HepG2 (cell line): ENCODE data around the gene TUBB. TPM values are rescaled to one million over a fixed set of nuclear protein-coding genes. Genes with fewer than 3 reads are reported as not detected.

Experiments
- ATAC-seq: fragments of 200-7000 bp; cut with Tn5 transposase; 3 replicates; pipeline ENCODE4 v1.9.1; 2020; ENCODE audit warnings: mild to moderate bottlenecking, moderate library complexity
- BruUV-seq: library from RNA; stranded (reverse); fragments of 400-500 nt; replicated peaks from 2 replicates; lab custom pipeline; 2021; lab: Mats Ljungman, UMichigan
- CTCF ChIA-PET: fragments of 300-600 bp; formaldehyde crosslinking; extraction: SDS; loops from one replicate; lab custom pipeline; 2021; ENCODE audit warnings: low total read pairs, inconsistent platforms, low intra/inter-chr PET ratio; lab: Yijun Ruan, JAX
- POLR2A ChIA-PET: fragments of 350-600 bp; sonication (Branson Sonifier 250); formaldehyde crosslinking; loops from one replicate; lab custom pipeline; 2020; ENCODE audit warnings: antibody characterized with exemption, inconsistent platforms; lab: Yijun Ruan, JAX
- DNase-seq: peaks from one replicate; pipeline ENCODE4 v3.0.0-alpha.2; 2015; ENCODE audit warnings: low spot score
- FAIRE-seq: peaks from 3 replicates; lab custom pipeline; 2011; peaks lifted over from hg19 to GRCh38; lab: Jason Lieb, UNC
- H2AFZ ChIP-seq: one replicate; pipeline ENCODE4 v1.6.1; 2011; ENCODE audit warnings: low read length, inconsistent platforms
- H3K27ac ChIP-seq: fragments of 300-600 bp; 3 replicates; pipeline ENCODE4 v1.8.0; 2011; ENCODE audit warnings: mixed run types, mild to moderate bottlenecking, mixed read lengths, low read length, inconsistent platforms; ENCODE audit not compliant: insufficient read depth; ENCODE audit errors: extremely low read length
- H3K27me3 ChIP-seq, 2 experiments: fragments of 200-600 bp in 1 of 2; 2 replicates in 1 of 2; 3 replicates in 1 of 2; pipeline versions ENCODE4 v1.6.0 to v1.8.0; 2011; ENCODE audit warnings: low read length in 2 of 2, mild to moderate bottlenecking in 2 of 2, moderate library complexity in 2 of 2, inconsistent platforms in 1 of 2; ENCODE audit not compliant: insufficient read depth in 2 of 2, control insufficient read depth in 1 of 2
- H3K36me3 ChIP-seq, 2 experiments: fragments of 200-600 bp in 1 of 2; replicated peaks in 1 of 2; 2 replicates in 1 of 2; 3 replicates in 1 of 2; pipeline versions ENCODE4 v1.5.1 to v1.8.0; 2011; ENCODE audit warnings: low read length in 2 of 2, inconsistent platforms in 1 of 2; ENCODE audit not compliant: insufficient read depth in 2 of 2, control insufficient read depth in 1 of 2
- H3K4me1 ChIP-seq: 2 replicates; pipeline ENCODE4 v1.5.1; 2012; ENCODE audit warnings: low read length, inconsistent platforms; ENCODE audit not compliant: insufficient read depth
- H3K4me2 ChIP-seq: 2 replicates; pipeline ENCODE4 v1.6.0; 2011; ENCODE audit warnings: low read depth, low read length, inconsistent platforms
- H3K4me3 ChIP-seq, 3 experiments: fragments of 200-600 bp in 1 of 3; sonication (generic), shearing (Covaris generic) in 1 of 3; replicated peaks in 1 of 3; 2 replicates each; pipeline ENCODE4 v1.5.1; 2011 to 2016; ENCODE audit warnings: low read length in 3 of 3, inconsistent platforms in 2 of 3, low read depth in 2 of 3, mild to moderate bottlenecking in 2 of 3, control low read depth in 1 of 3, mixed read lengths in 1 of 3; ENCODE audit not compliant: insufficient read depth in 1 of 3
- H3K79me2 ChIP-seq: one replicate; pipeline ENCODE4 v1.6.1; 2011; ENCODE audit warnings: low read length, inconsistent platforms; ENCODE audit not compliant: insufficient read depth
- H3K9ac ChIP-seq: 2 replicates; pipeline ENCODE4 v1.6.0; 2011; ENCODE audit warnings: mild to moderate bottlenecking, low read depth, low read length, inconsistent platforms; ENCODE audit not compliant: insufficient read depth
- H3K9me3 ChIP-seq: 2 replicates; pipeline ENCODE4 v1.5.1; 2012; ENCODE audit warnings: mild to moderate bottlenecking, low read length
- H4K20me1 ChIP-seq: 2 replicates; pipeline ENCODE4 v1.6.0; 2011; ENCODE audit warnings: inconsistent platforms, mild to moderate bottlenecking, low read length, moderate library complexity; ENCODE audit not compliant: insufficient read depth
- ATRX ChIP-seq: sonication (generic); formaldehyde crosslinking; IDR thresholded peaks from 2 replicates; pipeline ENCODE4 v1.4.0; 2020; ENCODE audit warnings: missing genetic modification reagents, borderline replicate concordance
- CHD2 ChIP-seq: IDR thresholded peaks from 2 replicates; pipeline ENCODE4 v1.6.1; 2011; ENCODE audit warnings: low read depth, low read length, improper control_type of control experiment
- ISL2 ChIP-seq: sonication (generic); formaldehyde crosslinking; IDR thresholded peaks from 2 replicates; pipeline ENCODE4 v1.5.0; 2020; ENCODE audit warnings: missing genetic modification reagents
- KDM2A ChIP-seq: sonication (generic); formaldehyde crosslinking; IDR thresholded peaks from 2 replicates; pipeline ENCODE4 v1.4.0; 2020; ENCODE audit warnings: low read depth, missing genetic modification reagents, borderline replicate concordance
- LCORL ChIP-seq, 2 experiments: fragments of 450-650 bp in 1 of 2; sonication (generic) in 1 of 2; formaldehyde crosslinking in 1 of 2; IDR thresholded peaks; 2 replicates each; pipeline versions ENCODE4 v1.5.0 to v1.6.1; 2017 to 2020; ENCODE audit warnings: antibody characterized with exemption in 1 of 2, missing genetic modification reagents in 1 of 2
- PAF1 ChIP-seq: IDR thresholded peaks from 2 replicates; pipeline ENCODE4 v1.6.1; 2016; ENCODE audit warnings: missing genetic modification reagents, missing compliant biosample characterization
- TOPORS ChIP-seq: sonication (generic); formaldehyde crosslinking; IDR thresholded peaks from 2 replicates; pipeline ENCODE4 v1.8.0; 2023; ENCODE audit warnings: mild to moderate bottlenecking, missing genetic modification reagents
- ZBTB8A ChIP-seq: sonication (generic); formaldehyde crosslinking; IDR thresholded peaks from 2 replicates; pipeline ENCODE4 v1.4.0; 2020; ENCODE audit warnings: mild to moderate bottlenecking, low read depth, missing genetic modification reagents, borderline replicate concordance
- ZNF121 ChIP-seq: sonication (generic); formaldehyde crosslinking; IDR thresholded peaks from 2 replicates; pipeline ENCODE4 v1.5.0; 2020; ENCODE audit warnings: mild to moderate bottlenecking, missing genetic modification reagents
- ZNF251 ChIP-seq: sonication (generic); formaldehyde crosslinking; IDR thresholded peaks from 2 replicates; pipeline ENCODE4 v1.9.0; 2021; ENCODE audit warnings: mild to moderate bottlenecking, missing genetic modification reagents
- ZNF329 ChIP-seq: sonication (generic); formaldehyde crosslinking; IDR thresholded peaks from 2 replicates; pipeline ENCODE4 v1.9.0; 2021; ENCODE audit warnings: low read depth, mild to moderate bottlenecking, missing genetic modification reagents
- ZNF337 ChIP-seq: sonication (generic); formaldehyde crosslinking; IDR thresholded peaks from 2 replicates; pipeline ENCODE4 v1.5.1; 2020; ENCODE audit warnings: missing genetic modification reagents, low read depth, mild to moderate bottlenecking, borderline replicate concordance
- ZNF672 ChIP-seq: sonication (generic); formaldehyde crosslinking; IDR thresholded peaks from 2 replicates; pipeline ENCODE4 v1.8.1; 2022; ENCODE audit warnings: missing genetic modification reagents
- ZNF776 ChIP-seq: sonication (generic); formaldehyde crosslinking; IDR thresholded peaks from 2 replicates; pipeline ENCODE4 v1.4.0; 2020; ENCODE audit warnings: mild to moderate bottlenecking, missing genetic modification reagents
- ZNF879 ChIP-seq: sonication (generic); formaldehyde crosslinking; IDR thresholded peaks from 2 replicates; pipeline ENCODE4 v1.8.1; 2023; ENCODE audit warnings: missing genetic modification reagents
- ZZZ3 ChIP-seq: sonication (generic); formaldehyde crosslinking; IDR thresholded peaks from 2 replicates; pipeline ENCODE4 v1.4.0; 2020; ENCODE audit warnings: missing genetic modification reagents, mild to moderate bottlenecking, borderline replicate concordance
- WGBS: methylation state at CpG from one replicate; pipeline ENCODE4 v1.1.6; 2017; ENCODE audit warnings: low lambda C conversion rate; 5-methylcytosine and 5-hydroxymethylcytosine counted together
- in situ Hi-C: cut with HindIII; loops from 2 replicates; pipeline ENCODE4 v1.10.0; 2017; ENCODE audit warnings: low pct_unique_long_range_greater_than_20kb; ENCODE audit not compliant: extremely low pct_ligation_motif_present
- intact Hi-C: fragments of 100-400 bp; cut with micrococcal nuclease; formaldehyde crosslinking; loops from one replicate; pipeline ENCODE4 v1.10.0; 2022; ENCODE audit not compliant: unreplicated experiment
- polyA plus RNA-seq, 8 experiments: library from polyadenylated mRNA; depleted of rRNA in 3 of 8; stranded (reverse) in 7 of 8; unstranded in 1 of 8; fragments of >200 nt; fragmentation: Illumina TruSeq in 4 of 8; extraction: Trizol in 4 of 8; gene quantifications; 2 replicates each; pipeline versions ENCODE4 v1.2.1 to v1.2.3, GENCODE V29; 2011 to 2016; ENCODE audit warnings: low read depth in 4 of 8, missing spikeins in 1 of 8, mixed read lengths in 1 of 8; ENCODE audit not compliant: insufficient read depth in 1 of 8
- total RNA-seq, 5 experiments: library from RNA; depleted of rRNA; stranded (reverse); fragments of >200 nt; fragmentation: Illumina TruSeq; extraction: Trizol; gene quantifications; 2 replicates each; pipeline ENCODE4 v1.2.3, GENCODE V29; 2016; ENCODE audit warnings: low read depth in 1 of 5
- TF ChIP-seq, protein P1 (sequence below): sonication (generic); formaldehyde crosslinking; IDR thresholded peaks from 2 replicates; pipeline ENCODE4 v1.4.0; 2020; ENCODE audit warnings: missing genetic modification reagents
- TF ChIP-seq, protein P2 (sequence below): sonication (generic); formaldehyde crosslinking; IDR thresholded peaks from 2 replicates; pipeline ENCODE4 v1.8.1; 2023; ENCODE audit warnings: mild to moderate bottlenecking, missing genetic modification reagents

Gene TUBB
- total and polyA plus RNA-seq, 2 of the 13 experiments (the other 11 are each of a cell fraction or from before 2014, with no cell fraction given), result 911 to 1,163 TPM

GRCh38 chr6:30726506-30727413 lies 6.6 kb downstream of the TUBB start:
- POLR2A ChIA-PET, result interaction anchor here (0.5 to 3.5 kb wide), 9 partner anchors 9 to 187 kb away, joined by 3 to 31 read pairs (median 4); partner anchors contain the start of genes FLOT1, MDC1 and VARS2
- TF ChIP-seq KDM2A (no peak), LCORL (IDR thresholded peaks at IDR 0.05) (no peak), LCORL (CRISPR knock-in tag; IDR thresholded peaks at IDR 0.05) (peak; percentile 29; the same call in 1 of the 2 replicates), CHD2 (0 out of 2 replicates have a peak, but pooled peaks have one; percentile 1), ZNF879 (CRISPR knock-in tag) (no peak), TOPORS (CRISPR knock-in tag) (no peak), ZNF251 (no peak), ZNF329 (CRISPR knock-in tag) (no peak), ZZZ3 (CRISPR knock-in tag) (no peak), ATRX (CRISPR knock-in tag) (no peak), PAF1 (CRISPR knock-in tag) (no peak), ZNF672 (no peak), ZNF337 (CRISPR knock-in tag) (no peak), ISL2 (CRISPR knock-in tag) (0 out of 2 replicates have a peak, but pooled peaks have one; percentile 11), ZBTB8A (no peak), ZNF121 (CRISPR knock-in tag) (peak; percentile 86), ZNF776 (CRISPR knock-in tag) (no peak)
- TF ChIP-seq, protein P1, sequence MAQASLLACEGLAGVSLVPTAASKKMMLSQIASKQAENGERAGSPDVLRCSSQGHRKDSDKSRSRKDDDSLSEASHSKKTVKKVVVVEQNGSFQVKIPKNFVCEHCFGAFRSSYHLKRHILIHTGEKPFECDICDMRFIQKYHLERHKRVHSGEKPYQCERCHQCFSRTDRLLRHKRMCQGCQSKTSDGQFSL (CRISPR knock-in tag), result 0 out of 2 replicates have a peak, but pooled peaks have one; percentile 25
- TF ChIP-seq, protein P2, sequence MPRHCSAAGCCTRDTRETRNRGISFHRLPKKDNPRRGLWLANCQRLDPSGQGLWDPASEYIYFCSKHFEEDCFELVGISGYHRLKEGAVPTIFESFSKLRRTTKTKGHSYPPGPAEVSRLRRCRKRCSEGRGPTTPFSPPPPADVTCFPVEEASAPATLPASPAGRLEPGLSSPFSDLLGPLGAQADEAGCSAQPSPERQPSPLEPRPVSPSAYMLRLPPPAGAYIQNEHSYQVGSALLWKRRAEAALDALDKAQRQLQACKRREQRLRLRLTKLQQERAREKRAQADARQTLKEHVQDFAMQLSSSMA (CRISPR knock-in tag), result no peak

More at GRCh38 chr6:30726506-30727413, 6.6 kb downstream of the TUBB start:
- 97% methylated on average over 11 of the region's 11 CpGs for WGBS
- H3K27ac ChIP-seq, result no peak overlapping the region
- no peaks in the 10 kb centered on the region for H3K9me3 ChIP-seq
- peaks cover 62% of the 10 kb centered on the region for H3K4me1 ChIP-seq
- intact Hi-C loops, result no loop called here
- no peak overlapping the region for H3K4me2 ChIP-seq
- H4K20me1 ChIP-seq, result peaks cover 40% of the 10 kb centered on the region
- H3K36me3 ChIP-seq, result peaks cover 27 to 64% of the 10 kb centered on the region in 2 experiments
- CTCF ChIA-PET, result interaction anchor here (1.3 kb wide), 1 partner anchor 44 kb away, joined by 3 read pairs; no protein-coding TSS in a partner anchor
- FAIRE-seq (no peak), ATAC-seq (no peak), DNase-seq (no peak)
- no peaks in the 10 kb centered on the region for H3K27me3 ChIP-seq
- peaks cover 23% of the 10 kb centered on the region for H3K79me2 ChIP-seq
- in situ Hi-C loops, result loop anchor here (10.0 kb wide), 1 partner anchor 242 kb away; the partner anchor contains the start of gene HLA-E
- BruUV-seq, result no TSS peak
- no peak overlapping the region for H3K9ac ChIP-seq
- no peak overlapping the region for H3K4me3 ChIP-seq
- H2AFZ ChIP-seq, result no peak overlapping the region
